ENCODE data around the gene FKBP14.

The FKBP14 gene

DNA sequence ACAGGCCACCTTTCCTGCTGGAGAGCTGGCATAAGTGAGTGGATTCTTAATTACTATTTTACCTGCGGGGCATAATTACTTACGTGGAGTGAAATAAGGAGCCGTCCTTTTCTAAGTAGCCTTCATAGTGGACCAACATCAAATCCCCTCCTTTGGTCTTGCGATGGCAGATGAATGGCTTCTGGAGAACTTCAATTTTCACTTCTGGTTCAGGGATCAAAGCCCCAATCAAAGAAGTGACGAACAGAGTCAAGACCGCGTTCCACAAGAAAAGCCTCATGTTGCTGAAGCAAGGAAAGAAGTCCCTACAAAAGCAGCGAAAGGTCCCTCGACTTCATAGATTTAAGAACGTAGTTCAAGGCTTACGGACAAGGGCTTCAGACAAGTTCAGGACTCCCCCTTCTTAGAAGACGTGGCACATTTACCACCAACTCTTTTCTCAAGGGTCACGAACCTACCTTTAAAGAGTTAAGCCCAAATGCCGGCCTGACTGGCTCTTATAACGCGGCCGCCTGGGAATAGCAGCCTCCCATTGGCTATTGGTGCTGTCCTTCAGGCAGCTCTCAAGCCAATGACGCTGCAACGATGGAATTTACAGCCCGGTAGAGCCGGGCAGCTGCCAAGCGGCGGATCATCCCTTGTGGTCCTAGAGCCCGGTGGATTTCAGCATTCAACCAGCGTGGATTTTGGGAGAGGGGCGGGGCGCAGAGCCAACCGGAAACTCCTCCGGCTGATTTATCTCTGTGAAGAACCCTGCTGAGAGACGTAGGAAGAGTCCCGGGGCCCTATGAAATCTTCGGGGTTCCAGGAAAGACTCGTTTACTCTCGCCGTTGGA, at the start of gene FKBP14:
TSS of gene FKBP14 (minus strand) at position 474 of the 836 bp plus-strand sequence. CDS start at position 280, 194 bp downstream.
- peak; percentile 100 for DNase-seq (ENCODE audit: low read depth in 2 of 2)
- H3K4me3 ChIP-seq (replicated peaks in 1 of 2; ENCODE audit: low read depth in 2 of 2, low read length in 2 of 2): peak within 1 kb of the TSS; percentile 59 to 82
- TF ChIP-seq CTCF (IDR thresholded peaks at IDR 0.05; ENCODE audit: low read depth, low read length): no peak

DNA sequence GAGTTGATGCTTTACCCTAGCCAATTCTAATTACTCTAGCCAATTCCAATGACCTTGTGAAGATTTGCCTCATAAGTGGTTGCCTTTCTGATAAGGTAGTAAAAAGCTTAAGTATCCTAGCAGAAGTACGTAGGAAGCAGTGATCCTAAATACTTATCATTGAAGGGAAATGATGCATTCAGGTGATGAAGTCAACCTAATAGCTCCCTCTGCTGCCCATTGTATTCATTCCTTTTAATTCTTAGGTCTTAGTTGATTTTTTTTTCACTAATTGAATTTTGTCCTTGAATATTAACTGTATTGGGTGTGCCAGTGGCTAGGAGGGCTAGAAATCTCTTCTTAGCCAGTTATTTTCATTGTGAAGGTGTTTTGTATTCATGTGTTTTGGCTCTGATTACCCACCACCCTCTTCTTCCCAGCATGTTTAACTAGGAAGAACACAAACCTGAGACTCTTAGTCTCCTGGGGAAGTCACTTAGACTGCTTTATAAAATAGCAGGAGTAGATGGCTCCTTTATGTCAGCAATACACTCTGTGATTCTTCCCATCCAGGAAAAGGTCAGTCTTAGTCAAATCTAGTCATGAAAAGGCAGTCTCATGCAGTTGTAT, 48.0 kb upstream of the FKBP14 start:
- TF ChIP-seq CTCF (IDR thresholded peaks at IDR 0.05; ENCODE audit: low read depth, low read length): peak; percentile 44
- H3K4me3 ChIP-seq (replicated peaks in 1 of 2; ENCODE audit: low read depth in 2 of 2, low read length in 2 of 2): no peak overlapping the region
- DNase-seq (ENCODE audit: low read depth in 2 of 2): peak; percentile 68 to 73

- H3K4me3 ChIP-seq (replicated peaks in 1 of 2; ENCODE audit: low read depth in 2 of 2, low read length in 2 of 2): no peak overlapping the region
- no peak for TF ChIP-seq CTCF (IDR thresholded peaks at IDR 0.05; ENCODE audit: low read depth, low read length)
- DNase-seq (ENCODE audit: low read depth in 2 of 2): no peak
These were observed 46.2 kb upstream of the FKBP14 start for GRCh38 chr7:30072735-30073134.

DNA sequence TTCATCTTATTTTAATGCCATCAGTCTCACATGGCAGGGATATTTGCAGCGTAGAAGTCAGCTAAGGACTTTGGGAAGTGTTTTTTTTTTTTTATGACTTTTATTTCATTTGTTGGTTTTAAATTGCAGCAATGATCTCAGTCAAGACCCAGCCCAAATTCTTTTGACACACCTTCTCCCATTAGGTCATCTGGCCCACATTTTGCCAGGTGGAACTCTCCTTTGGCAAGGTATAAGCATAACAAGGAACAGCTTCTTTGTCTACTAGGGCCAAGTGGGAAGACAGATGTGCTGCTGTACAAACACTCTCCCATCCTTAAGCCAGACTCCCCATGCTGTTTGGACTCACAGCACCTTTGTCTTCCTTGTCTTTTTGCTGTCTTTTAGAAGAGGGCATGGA, 43.5 kb upstream of the FKBP14 start:
- no peak for DNase-seq (ENCODE audit: low read depth in 2 of 2)
- no peak for TF ChIP-seq CTCF (IDR thresholded peaks at IDR 0.05; ENCODE audit: low read depth, low read length)

GRCh38 chr7:30069096-30069867, 42.8 kb upstream of the FKBP14 start:
- no peak for TF ChIP-seq CTCF (IDR thresholded peaks at IDR 0.05; ENCODE audit: low read depth, low read length)
- no peak overlapping the region for H3K4me3 ChIP-seq (replicated peaks in 1 of 2; ENCODE audit: low read depth in 2 of 2, low read length in 2 of 2)
- DNase-seq (ENCODE audit: low read depth in 2 of 2): peak in 1 of 2 donors; percentile 26

More for the DNA sequence above, 43.5 kb upstream of the FKBP14 start:
- H3K4me3 ChIP-seq (replicated peaks in 1 of 2; ENCODE audit: low read depth in 2 of 2, low read length in 2 of 2): no peak overlapping the region

DNA sequence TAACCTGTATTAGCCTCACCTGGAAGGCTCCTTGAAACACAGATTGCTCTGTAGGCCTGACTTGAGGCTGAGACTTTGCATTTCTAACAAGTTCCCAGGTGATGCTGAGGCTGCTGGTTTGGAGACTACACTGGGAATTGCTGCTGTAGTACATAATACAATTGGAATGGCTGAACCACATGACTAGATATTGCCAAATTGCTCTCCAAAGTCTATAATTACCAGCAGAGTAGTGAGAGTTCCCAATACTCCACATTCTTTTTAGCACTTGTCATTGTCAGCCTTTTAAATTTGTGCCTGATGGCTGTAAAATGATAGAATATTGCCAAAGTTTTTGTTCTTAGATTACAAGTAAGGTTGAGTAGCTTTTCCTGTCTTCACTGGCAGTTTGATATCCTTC, 41.6 kb upstream of the FKBP14 start:
- no peak for TF ChIP-seq CTCF (IDR thresholded peaks at IDR 0.05; ENCODE audit: low read depth, low read length)
- DNase-seq (ENCODE audit: low read depth in 2 of 2): peak; percentile 77 to 85
- no peak overlapping the region for H3K4me3 ChIP-seq (replicated peaks in 1 of 2; ENCODE audit: low read depth in 2 of 2, low read length in 2 of 2)
